Measurements from ENCODE around the gene ZNF497. TPM values are rescaled to one million over a fixed set of nuclear protein-coding genes. Genes with fewer than 3 reads are reported as not detected.
A peak's percentile ranks its signal among the peaks of the same experiment; 100 is the strongest.
"Not testable (repeated sequence)": the region's sequence is repeated elsewhere in the genome, so short reads cannot be mapped to it uniquely, and the experiment has no call there.

The ZNF497 gene
- total RNA-seq, 1 experiment from 2014 or later = 2.4 TPM

- BruUV-seq (replicated peaks) = TSS peak; percentile 41
- DNase-seq = no peak
- Mint-ChIP-seq H3K27me3 (ENCODE audit: unreplicated experiment) (no peaks in the 10 kb centered on the region), H3K27ac (ENCODE audit: unreplicated experiment) (peak overlapping the region; percentile 81), H3K9me3 (ENCODE audit: low read depth, unreplicated experiment) (no peaks in the 10 kb centered on the region), H3K36me3 (ENCODE audit: insufficient read depth, unreplicated experiment) (peaks cover 46% of the 10 kb centered on the region), H3K4me3 (ENCODE audit: low read depth, unreplicated experiment) (peak overlapping the region; percentile 76), H3K4me1 (ENCODE audit: low read depth, unreplicated experiment) (peaks cover 23% of the 10 kb centered on the region)
- intact Hi-C loops (cut with micrococcal nuclease; ENCODE audit: unreplicated experiment) = no loop called here
- no peak for TF ChIP-seq CTCF (IDR thresholded peaks at IDR 0.05; ENCODE audit: unreplicated experiment)
- CTCF ChIA-PET = interaction anchor here (0.6 to 1.0 kb wide), 3 partner anchors 16 to 1782 kb away, joined by 3 read pairs; partner anchors contain the start of gene ZNF497
These were observed 17.6 kb upstream of the ZNF497 start for GRCh38 chr19:58380037-58380661.

- Mint-ChIP-seq H3K4me1 (ENCODE audit: low read depth, unreplicated experiment) (peaks cover 17% of the 10 kb centered on the region), H3K27ac (ENCODE audit: unreplicated experiment) (peak overlapping the region; percentile 81)
- no peak for DNase-seq
These were observed 16.7 kb upstream of the ZNF497 start for GRCh38 chr19:58379246-58379645.

DNA sequence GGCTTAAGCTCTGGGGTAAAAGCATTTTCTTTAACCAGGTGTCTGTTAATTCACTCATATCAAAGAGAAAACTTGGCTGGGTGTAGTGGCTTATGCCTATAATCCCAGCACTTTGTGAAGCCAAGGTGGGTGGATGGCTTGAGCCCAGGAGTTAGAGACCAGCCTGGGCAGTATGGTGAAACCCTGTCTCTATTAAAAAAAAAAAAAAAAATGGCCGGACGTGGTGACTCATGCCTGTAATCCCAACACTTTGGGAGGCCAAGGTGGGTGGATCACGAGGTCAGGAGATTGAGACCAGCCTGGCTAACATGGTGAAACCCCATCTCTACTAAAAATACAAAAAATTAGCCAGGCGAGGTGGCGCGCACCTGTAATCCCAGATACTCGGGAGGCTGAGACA is 14.2 kb upstream of the ZNF497 start:
- H3K4me1 Mint-ChIP-seq (ENCODE audit: low read depth, unreplicated experiment); BruUV-seq (replicated peaks); DNase-seq; H3K27ac Mint-ChIP-seq (ENCODE audit: unreplicated experiment); intact Hi-C loops (cut with micrococcal nuclease; ENCODE audit: unreplicated experiment); H3K9me3 Mint-ChIP-seq (ENCODE audit: low read depth, unreplicated experiment); H3K27me3 Mint-ChIP-seq (ENCODE audit: unreplicated experiment); H3K4me3 Mint-ChIP-seq (ENCODE audit: low read depth, unreplicated experiment): not testable (repeated sequence)
- CTCF ChIA-PET = interaction anchor here (0.7 kb wide), 1 partner anchor 36 kb away, joined by 6 read pairs; no protein-coding TSS in a partner anchor
- peaks cover 32% of the 10 kb centered on the region for H3K36me3 Mint-ChIP-seq (ENCODE audit: insufficient read depth, unreplicated experiment)

More at GRCh38 chr19:58379246-58379645, 16.7 kb upstream of the ZNF497 start:
- no peak for TF ChIP-seq CTCF (IDR thresholded peaks at IDR 0.05; ENCODE audit: unreplicated experiment)
- CTCF ChIA-PET = interaction anchor here (0.6 to 1.0 kb wide), 2 partner anchors 17 to 1782 kb away, joined by 3 read pairs; partner anchors contain the start of gene ZNF497
- Mint-ChIP-seq H3K27me3 (ENCODE audit: unreplicated experiment) (no peaks in the 10 kb centered on the region), H3K36me3 (ENCODE audit: insufficient read depth, unreplicated experiment) (peaks cover 40% of the 10 kb centered on the region), H3K4me3 (ENCODE audit: low read depth, unreplicated experiment) (peak overlapping the region; percentile 76), H3K9me3 (ENCODE audit: low read depth, unreplicated experiment) (peaks cover 1% of the 10 kb centered on the region)
- BruUV-seq (replicated peaks) = no TSS peak
- intact Hi-C loops (cut with micrococcal nuclease; ENCODE audit: unreplicated experiment) = no loop called here

DNA sequence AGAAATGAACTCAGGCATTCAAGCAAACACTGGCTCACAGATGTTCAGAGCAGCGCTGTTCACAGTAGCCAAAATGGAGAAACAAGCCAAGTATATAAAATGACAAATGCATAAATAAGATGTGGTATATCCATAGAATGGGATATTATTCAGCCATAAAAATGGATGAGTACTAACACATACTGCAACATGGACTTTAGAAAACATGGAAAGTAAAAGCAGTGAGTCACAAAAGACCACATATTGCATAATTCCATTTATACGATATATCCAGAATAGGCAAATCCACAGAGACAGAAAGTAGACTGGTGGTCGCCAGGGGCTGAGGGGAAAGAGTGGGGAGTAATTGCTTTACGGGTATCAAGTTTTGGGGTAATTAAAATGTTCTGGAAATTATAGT is 11.6 kb upstream of the ZNF497 start:
- Mint-ChIP-seq H3K36me3 (ENCODE audit: insufficient read depth, unreplicated experiment) (peaks cover 12% of the 10 kb centered on the region), H3K27me3 (ENCODE audit: unreplicated experiment) (no peaks in the 10 kb centered on the region), H3K4me3 (ENCODE audit: low read depth, unreplicated experiment) (no peak overlapping the region), H3K27ac (ENCODE audit: unreplicated experiment) (no peak overlapping the region), H3K4me1 (ENCODE audit: low read depth, unreplicated experiment) (no peaks in the 10 kb centered on the region), H3K9me3 (ENCODE audit: low read depth, unreplicated experiment) (peaks cover 4% of the 10 kb centered on the region)
- intact Hi-C loops (cut with micrococcal nuclease; ENCODE audit: unreplicated experiment) = no loop called here
- DNase-seq = no peak
- no TSS peak for BruUV-seq (replicated peaks)
- CTCF ChIA-PET = no interaction called here
- no peak for TF ChIP-seq CTCF (IDR thresholded peaks at IDR 0.05; ENCODE audit: unreplicated experiment)

All from Calu3 (cell line).